SU-DHL-6 (cell line): Measurements from ENCODE around the gene ZNF837.

Experiments used
- H2AFZ ChIP-seq: fragments of 200-600 bp; sonication (generic); 2 replicates; pipeline ENCODE4 v1.6.1; 2014; ENCODE audit warnings: low read depth, mild to moderate bottlenecking, moderate library complexity, mixed read lengths, antibody characterized with exemption, low read length; ENCODE audit not compliant: severe bottlenecking
- H3F3A ChIP-seq: fragments of 200-600 bp; shearing (Covaris generic); 2 replicates; pipeline ENCODE4 v1.6.0; 2016; ENCODE audit warnings: antibody characterized with exemption, mild to moderate bottlenecking; ENCODE audit not compliant: insufficient read depth
- H3K27ac ChIP-seq: fragments of 200-600 bp; sonication (generic); 2 replicates; pipeline ENCODE4 v1.5.1; 2016; ENCODE audit warnings: low read depth, mild to moderate bottlenecking, low read length, moderate library complexity, mixed read lengths
- H3K27me3 ChIP-seq: fragments of 200-600 bp; sonication (generic), shearing (Covaris generic); 2 replicates; pipeline ENCODE4 v1.6.0; 2014; ENCODE audit warnings: mild to moderate bottlenecking, low read length
- H3K36me3 ChIP-seq: fragments of 200-600 bp; sonication (generic); 2 replicates; pipeline ENCODE4 v1.6.1; 2014; ENCODE audit warnings: mild to moderate bottlenecking, low read length, mixed read lengths
- H3K4me2 ChIP-seq: fragments of 300-600, 200-600 bp; shearing (Covaris generic), sonication (generic); 2 replicates; pipeline ENCODE4 v1.6.0; 2014; ENCODE audit warnings: low read length, low read depth, mild to moderate bottlenecking; ENCODE audit not compliant: poor library complexity, severe bottlenecking
- H3K4me3 ChIP-seq: fragments of 200-600 bp; sonication (generic); 2 replicates; pipeline ENCODE4 v1.5.1; 2014; ENCODE audit warnings: antibody characterized with exemption, low read length, mild to moderate bottlenecking, mixed read lengths; ENCODE audit not compliant: insufficient read depth, poor library complexity, severe bottlenecking
- H3K79me2 ChIP-seq: fragments of 200-600 bp; sonication (generic); 2 replicates; pipeline ENCODE4 v1.6.1; 2014; ENCODE audit warnings: mild to moderate bottlenecking, low read length, moderate library complexity; ENCODE audit not compliant: insufficient read depth
- H3K9ac ChIP-seq: fragments of 200-600 bp; sonication (generic); 2 replicates; pipeline ENCODE4 v1.7.0; 2014; ENCODE audit warnings: mild to moderate bottlenecking, low read length
- H3K9me2 ChIP-seq: fragments of 200-600 bp; sonication (generic); replicated peaks from 2 replicates; pipeline ENCODE4 v1.6.1; 2014; ENCODE audit warnings: low read length; ENCODE audit not compliant: insufficient read depth
- H3K9me3 ChIP-seq: fragments of 200-600 bp; sonication (generic); 2 replicates; pipeline ENCODE4 v1.6.1; 2014; ENCODE audit warnings: low read length, mixed read lengths; ENCODE audit not compliant: insufficient read depth
- H4K20me1 ChIP-seq: fragments of 200-600 bp; sonication (generic); 2 replicates; pipeline ENCODE4 v1.6.1; 2014; ENCODE audit warnings: low read depth, mild to moderate bottlenecking, antibody characterized with exemption, low read length, moderate library complexity, mixed read lengths
- EZH2phosphoT487 ChIP-seq: fragments of 200-600 bp; sonication (generic), shearing (Covaris generic); conservative IDR thresholded peaks from 2 replicates; pipeline ENCODE4 v1.6.1; 2018; ENCODE audit warnings: mild to moderate bottlenecking, antibody characterized with exemption, low read length, moderate library complexity, mixed read lengths
- TF ChIP-seq, protein P1 (sequence below): fragments of 200-600 bp; sonication (generic); IDR thresholded peaks from one replicate; pipeline ENCODE4 v1.5.1; 2017; ENCODE audit warnings: antibody characterized with exemption, mild to moderate bottlenecking, low read length, moderate library complexity; ENCODE audit not compliant: insufficient read depth, poor library complexity, severe bottlenecking

Gene ZNF837

DNA sequence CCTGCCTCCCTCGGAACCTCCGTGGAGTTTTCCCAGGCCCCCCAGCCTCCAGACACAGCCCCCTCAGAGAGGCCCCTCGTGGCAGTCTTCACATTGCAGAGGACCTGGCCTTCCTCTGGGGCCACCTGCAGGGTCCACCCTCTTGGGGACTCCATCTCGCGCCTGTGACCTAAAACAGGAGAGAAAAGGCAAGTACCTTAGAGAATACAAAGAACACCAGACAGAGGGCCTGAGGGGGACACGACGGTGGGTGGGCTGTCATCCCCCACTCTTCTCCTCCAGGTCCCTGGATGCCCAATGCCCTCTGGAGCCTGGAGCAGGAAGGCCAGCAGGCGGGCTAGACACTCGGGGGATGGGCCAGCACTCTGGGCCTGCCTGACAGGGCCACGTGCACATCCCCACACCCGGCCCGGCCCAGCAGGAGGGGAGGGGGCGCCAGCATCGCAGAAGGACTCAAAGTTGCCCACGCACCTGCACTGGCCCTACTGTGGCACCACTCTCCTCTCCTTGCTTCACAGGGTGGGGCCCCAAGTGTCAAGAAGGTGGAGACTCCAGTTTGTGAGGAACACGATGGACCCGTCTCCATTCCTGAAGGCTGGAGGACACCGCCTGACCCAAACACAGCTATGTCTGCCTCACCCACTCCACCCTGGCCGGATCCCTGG is 23.2 kb downstream of the ZNF837 start:
- Histone ChIP-seq H3K4me3 (no peak overlapping the region), H3K9ac (no peak overlapping the region), H3K27ac (no peak overlapping the region), H2AFZ (no peak overlapping the region), H3K9me2 (no peaks in the 10 kb centered on the region), H4K20me1 (no peaks in the 10 kb centered on the region), H3F3A (0 out of 2 replicates have a peak, but pooled peaks cover 5% of the 10 kb centered on the region), H3K4me2 (no peak overlapping the region), H3K9me3 (no peaks in the 10 kb centered on the region), H3K79me2 (no peaks in the 10 kb centered on the region), H3K36me3 (no peaks in the 10 kb centered on the region), H3K27me3 (no peaks in the 10 kb centered on the region)
- TF ChIP-seq EZH2phosphoT487, result no peak
- TF ChIP-seq, protein P1, sequence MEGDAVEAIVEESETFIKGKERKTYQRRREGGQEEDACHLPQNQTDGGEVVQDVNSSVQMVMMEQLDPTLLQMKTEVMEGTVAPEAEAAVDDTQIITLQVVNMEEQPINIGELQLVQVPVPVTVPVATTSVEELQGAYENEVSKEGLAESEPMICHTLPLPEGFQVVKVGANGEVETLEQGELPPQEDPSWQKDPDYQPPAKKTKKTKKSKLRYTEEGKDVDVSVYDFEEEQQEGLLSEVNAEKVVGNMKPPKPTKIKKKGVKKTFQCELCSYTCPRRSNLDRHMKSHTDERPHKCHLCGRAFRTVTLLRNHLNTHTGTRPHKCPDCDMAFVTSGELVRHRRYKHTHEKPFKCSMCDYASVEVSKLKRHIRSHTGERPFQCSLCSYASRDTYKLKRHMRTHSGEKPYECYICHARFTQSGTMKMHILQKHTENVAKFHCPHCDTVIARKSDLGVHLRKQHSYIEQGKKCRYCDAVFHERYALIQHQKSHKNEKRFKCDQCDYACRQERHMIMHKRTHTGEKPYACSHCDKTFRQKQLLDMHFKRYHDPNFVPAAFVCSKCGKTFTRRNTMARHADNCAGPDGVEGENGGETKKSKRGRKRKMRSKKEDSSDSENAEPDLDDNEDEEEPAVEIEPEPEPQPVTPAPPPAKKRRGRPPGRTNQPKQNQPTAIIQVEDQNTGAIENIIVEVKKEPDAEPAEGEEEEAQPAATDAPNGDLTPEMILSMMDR, result no peak

DNA sequence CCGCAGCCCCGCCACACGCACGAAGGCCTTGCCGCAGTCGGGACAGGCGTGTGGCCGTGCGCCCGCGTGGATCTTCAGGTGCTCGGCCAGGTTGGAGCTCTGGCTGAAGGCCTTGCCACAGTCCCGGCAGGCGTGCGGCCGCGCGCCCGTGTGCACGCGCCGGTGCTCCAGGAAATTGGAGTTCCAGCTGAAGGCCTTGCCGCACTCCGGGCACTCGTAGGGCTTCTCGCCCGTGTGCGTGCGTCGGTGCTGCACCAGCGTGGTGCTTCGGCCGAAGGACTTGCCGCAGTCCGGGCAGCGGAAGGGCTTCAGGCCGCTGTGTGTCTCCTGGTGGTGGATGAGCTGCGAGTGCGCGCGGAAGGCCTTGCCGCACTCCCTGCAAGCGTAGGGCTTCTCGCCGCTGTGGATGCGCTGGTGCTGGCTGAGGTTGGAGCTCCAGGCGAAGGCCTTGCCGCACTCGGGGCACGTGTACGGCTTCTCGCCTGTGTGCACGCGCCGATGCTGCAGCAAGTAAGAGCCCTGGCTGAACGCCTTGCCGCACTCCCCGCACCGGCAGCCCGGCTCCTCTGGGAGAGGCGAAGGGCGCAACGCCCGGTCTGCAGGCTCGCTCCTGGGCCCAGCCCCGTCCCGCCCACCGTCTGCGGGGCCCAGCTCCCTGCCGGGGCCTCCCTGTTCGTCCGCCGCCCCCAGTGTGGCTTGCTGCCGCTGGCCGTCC is 23.9 kb downstream of the ZNF837 start:
- Histone ChIP-seq H3K79me2 (no peaks in the 10 kb centered on the region), H3K27ac (no peak overlapping the region), H3K4me3 (no peak overlapping the region), H4K20me1 (no peaks in the 10 kb centered on the region), H3K27me3 (no peaks in the 10 kb centered on the region), H3K36me3 (no peaks in the 10 kb centered on the region), H3K9me3 (no peaks in the 10 kb centered on the region), H2AFZ (no peak overlapping the region), H3K9me2 (no peaks in the 10 kb centered on the region), H3K9ac (no peak overlapping the region), H3F3A (0 out of 2 replicates have a peak, but pooled peaks cover 5% of the 10 kb centered on the region), H3K4me2 (no peak overlapping the region)
- no peak for TF ChIP-seq EZH2phosphoT487
- TF ChIP-seq, protein P1, result no peak

DNA sequence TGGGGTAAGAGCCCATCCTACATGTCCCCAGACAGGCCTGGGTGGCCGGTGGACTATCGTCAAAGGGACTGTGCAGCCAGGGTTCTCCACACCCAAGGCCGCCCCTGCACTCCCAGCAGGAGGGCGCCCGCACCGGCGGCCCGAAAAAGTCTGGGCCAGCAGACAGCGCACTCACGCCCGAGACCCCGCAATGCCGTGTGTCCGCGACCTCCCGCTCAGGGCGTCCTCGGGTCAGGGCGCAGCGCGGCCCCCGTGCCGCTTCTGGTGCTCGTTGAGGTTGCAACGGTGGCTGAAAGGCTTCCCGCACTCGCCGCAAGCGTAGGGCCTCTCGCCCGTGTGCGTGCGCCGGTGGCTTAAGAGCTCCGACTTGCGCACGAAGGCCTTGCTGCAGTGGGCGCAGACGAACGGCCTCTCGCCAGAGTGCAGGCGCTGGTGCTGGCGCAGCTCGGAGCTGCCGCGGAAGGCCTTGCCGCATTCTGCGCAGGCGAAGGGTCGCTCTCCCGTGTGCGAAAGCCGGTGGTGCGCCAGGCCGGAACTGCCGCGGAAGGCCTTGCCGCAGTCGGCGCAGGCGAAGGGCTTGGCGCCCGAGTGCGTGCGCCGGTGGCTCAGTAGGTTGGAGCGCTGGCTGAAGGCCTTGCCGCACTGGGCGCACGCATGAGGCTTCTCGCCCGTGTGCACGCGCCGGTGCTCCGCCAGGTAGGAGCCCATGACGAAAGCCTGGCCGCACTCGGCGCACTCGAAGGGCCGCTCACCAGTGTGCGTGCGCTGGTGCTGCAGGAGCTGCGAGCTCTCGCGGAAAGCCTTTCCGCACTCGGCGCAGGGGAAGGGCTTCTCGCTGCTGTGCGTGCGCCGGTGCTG is 24.7 kb downstream of the ZNF837 start:
- 0 out of 2 replicates have a peak, but pooled peaks cover 5% of the 10 kb centered on the region for H3F3A ChIP-seq
- no peaks in the 10 kb centered on the region for H3K36me3 ChIP-seq
- H2AFZ ChIP-seq, result no peak overlapping the region
- no peaks in the 10 kb centered on the region for H4K20me1 ChIP-seq
- no peak overlapping the region for H3K4me3 ChIP-seq
- TF ChIP-seq, protein P1, result no peak
- no peak for TF ChIP-seq EZH2phosphoT487
- no peaks in the 10 kb centered on the region for H3K9me2 ChIP-seq
- no peak overlapping the region for H3K27ac ChIP-seq
- no peak overlapping the region for H3K4me2 ChIP-seq
- H3K9me3 ChIP-seq, result no peaks in the 10 kb centered on the region
- no peaks in the 10 kb centered on the region for H3K27me3 ChIP-seq
- no peak overlapping the region for H3K9ac ChIP-seq
- no peaks in the 10 kb centered on the region for H3K79me2 ChIP-seq
